Measurements from ENCODE around the gene CMC1.

CMC1 gene

DNA sequence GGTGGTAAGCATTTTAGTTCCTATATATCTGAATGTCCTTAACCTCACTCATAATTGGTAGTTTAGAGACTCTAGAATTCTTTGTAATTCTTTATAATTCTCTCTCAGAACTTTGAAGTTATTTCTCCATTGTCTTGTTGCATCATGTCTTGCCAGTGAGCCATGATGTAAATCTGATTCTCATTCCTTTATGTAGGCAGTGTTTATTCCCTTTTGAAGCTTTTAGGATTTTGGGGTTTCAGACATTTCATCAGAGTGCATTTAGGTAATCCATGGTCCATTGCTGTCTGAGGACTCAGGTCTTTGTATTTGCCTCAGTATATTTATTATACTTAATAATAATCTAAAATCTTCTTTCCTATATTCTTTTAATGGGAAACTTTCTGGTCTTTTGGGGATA lies 20.6 kb downstream of the CMC1 start:
- Histone ChIP-seq H3K9ac (ENCODE audit: low read length) (no peak overlapping the region), H2AFZ (ENCODE audit: low read length) (no peak overlapping the region), H3F3A (ENCODE audit: insufficient read depth, low read length) (no peaks in the 10 kb centered on the region), H3K27me3 (ENCODE audit: insufficient read depth, low read length) (no peaks in the 10 kb centered on the region), H3K79me2 (ENCODE audit: insufficient read depth, low read length) (peaks cover 16% of the 10 kb centered on the region), H3K4me1 (ENCODE audit: insufficient read depth, low read length, severe bottlenecking) (no peaks in the 10 kb centered on the region), H4K20me1 (ENCODE audit: insufficient read depth, low read length) (no peaks in the 10 kb centered on the region), H3K9me2 (ENCODE audit: low read depth, low read length) (no peaks in the 10 kb centered on the region), H3K9me3 (ENCODE audit: low read length) (no peaks in the 10 kb centered on the region), H3K4me3 (ENCODE audit: low read depth, low read length, poor library complexity, severe bottlenecking) (no peak overlapping the region), H3K27ac (ENCODE audit: low read depth, low read length, poor library complexity, severe bottlenecking) (no peak overlapping the region), H3K4me2 (ENCODE audit: low read length) (no peak overlapping the region), H3K36me3 (ENCODE audit: insufficient read depth, low read length) (peaks cover 23% of the 10 kb centered on the region; the same call in 1 of the 2 replicates)
- no peak for TF ChIP-seq EZH2 (IDR thresholded peaks at IDR 0.05; ENCODE audit: borderline replicate concordance, low read length)
- TF ChIP-seq, protein P1, sequence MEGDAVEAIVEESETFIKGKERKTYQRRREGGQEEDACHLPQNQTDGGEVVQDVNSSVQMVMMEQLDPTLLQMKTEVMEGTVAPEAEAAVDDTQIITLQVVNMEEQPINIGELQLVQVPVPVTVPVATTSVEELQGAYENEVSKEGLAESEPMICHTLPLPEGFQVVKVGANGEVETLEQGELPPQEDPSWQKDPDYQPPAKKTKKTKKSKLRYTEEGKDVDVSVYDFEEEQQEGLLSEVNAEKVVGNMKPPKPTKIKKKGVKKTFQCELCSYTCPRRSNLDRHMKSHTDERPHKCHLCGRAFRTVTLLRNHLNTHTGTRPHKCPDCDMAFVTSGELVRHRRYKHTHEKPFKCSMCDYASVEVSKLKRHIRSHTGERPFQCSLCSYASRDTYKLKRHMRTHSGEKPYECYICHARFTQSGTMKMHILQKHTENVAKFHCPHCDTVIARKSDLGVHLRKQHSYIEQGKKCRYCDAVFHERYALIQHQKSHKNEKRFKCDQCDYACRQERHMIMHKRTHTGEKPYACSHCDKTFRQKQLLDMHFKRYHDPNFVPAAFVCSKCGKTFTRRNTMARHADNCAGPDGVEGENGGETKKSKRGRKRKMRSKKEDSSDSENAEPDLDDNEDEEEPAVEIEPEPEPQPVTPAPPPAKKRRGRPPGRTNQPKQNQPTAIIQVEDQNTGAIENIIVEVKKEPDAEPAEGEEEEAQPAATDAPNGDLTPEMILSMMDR (IDR thresholded peaks at IDR 0.05; ENCODE audit: low read length) = no peak

DNA sequence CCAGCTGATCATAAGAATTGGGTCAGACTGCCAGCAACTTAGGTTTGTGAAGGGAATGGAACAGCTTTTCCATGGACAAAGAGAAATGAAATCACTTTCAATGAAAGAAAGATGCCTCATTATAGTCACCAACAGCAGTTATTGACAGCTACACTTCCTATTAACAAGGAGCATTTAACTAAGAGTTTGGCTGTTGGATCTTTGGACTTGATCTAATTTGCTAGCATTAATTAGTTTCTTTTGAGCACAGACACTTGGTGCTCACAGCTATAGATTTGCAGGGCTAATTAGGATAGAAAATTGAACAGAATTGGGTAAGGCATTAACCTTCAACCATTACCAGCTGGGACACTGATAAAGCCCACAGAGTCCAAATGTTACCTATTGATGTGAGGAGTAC lies 24.2 kb downstream of the CMC1 start:
- H3K9ac ChIP-seq (ENCODE audit: low read length) = no peak overlapping the region
- H3K9me3 ChIP-seq (ENCODE audit: low read length) = no peaks in the 10 kb centered on the region
- TF ChIP-seq EZH2 (IDR thresholded peaks at IDR 0.05; ENCODE audit: borderline replicate concordance, low read length) = no peak
- TF ChIP-seq, protein P1 (IDR thresholded peaks at IDR 0.05; ENCODE audit: low read length) = no peak
- H3F3A ChIP-seq (ENCODE audit: insufficient read depth, low read length) = no peaks in the 10 kb centered on the region
- no peak overlapping the region for H3K4me3 ChIP-seq (ENCODE audit: low read depth, low read length, poor library complexity, severe bottlenecking)
- no peak overlapping the region for H3K4me2 ChIP-seq (ENCODE audit: low read length)
- no peaks in the 10 kb centered on the region for H3K9me2 ChIP-seq (ENCODE audit: low read depth, low read length)
- no peak overlapping the region for H3K27ac ChIP-seq (ENCODE audit: low read depth, low read length, poor library complexity, severe bottlenecking)
- H4K20me1 ChIP-seq (ENCODE audit: insufficient read depth, low read length) = no peaks in the 10 kb centered on the region
- no peaks in the 10 kb centered on the region for H3K27me3 ChIP-seq (ENCODE audit: insufficient read depth, low read length)
- H3K79me2 ChIP-seq (ENCODE audit: insufficient read depth, low read length) = peaks cover 7% of the 10 kb centered on the region; the same call in 1 of the 2 replicates
- no peaks in the 10 kb centered on the region for H3K4me1 ChIP-seq (ENCODE audit: insufficient read depth, low read length, severe bottlenecking)
- peaks cover 46% of the 10 kb centered on the region for H3K36me3 ChIP-seq (ENCODE audit: insufficient read depth, low read length)
- H2AFZ ChIP-seq (ENCODE audit: low read length) = no peak overlapping the region

- Histone ChIP-seq H4K20me1 (ENCODE audit: insufficient read depth, low read length) (no peaks in the 10 kb centered on the region), H3K9ac (ENCODE audit: low read length) (no peak overlapping the region), H3K79me2 (ENCODE audit: insufficient read depth, low read length) (no peaks in the 10 kb centered on the region), H3K9me2 (ENCODE audit: low read depth, low read length) (no peaks in the 10 kb centered on the region), H3K4me1 (ENCODE audit: insufficient read depth, low read length, severe bottlenecking) (no peaks in the 10 kb centered on the region), H3K36me3 (ENCODE audit: insufficient read depth, low read length) (peaks cover 62% of the 10 kb centered on the region), H3K27ac (ENCODE audit: low read depth, low read length, poor library complexity, severe bottlenecking) (no peak overlapping the region), H3F3A (ENCODE audit: insufficient read depth, low read length) (no peaks in the 10 kb centered on the region), H3K4me2 (ENCODE audit: low read length) (no peak overlapping the region), H2AFZ (ENCODE audit: low read length) (no peak overlapping the region), H3K4me3 (ENCODE audit: low read depth, low read length, poor library complexity, severe bottlenecking) (no peak overlapping the region), H3K27me3 (ENCODE audit: insufficient read depth, low read length) (no peaks in the 10 kb centered on the region), H3K9me3 (ENCODE audit: low read length) (0 out of 2 replicates have a peak, but pooled peaks cover 3% of the 10 kb centered on the region)
- TF ChIP-seq, protein P1 (IDR thresholded peaks at IDR 0.05; ENCODE audit: low read length) = no peak
- TF ChIP-seq EZH2 (IDR thresholded peaks at IDR 0.05; ENCODE audit: borderline replicate concordance, low read length) = no peak
Measured at GRCh38 chr3:28267984-28268849, 26.8 kb downstream of the CMC1 start.
